Measurements from ENCODE around the gene GNB1. TPM values are rescaled to one million over a fixed set of nuclear protein-coding genes. Genes with fewer than 3 reads are reported as not detected.

GNB1 gene
- total and polyA plus RNA-seq, 10 of the 15 experiments (the other 5 are each of a cell fraction or from before 2014, with no cell fraction given) = 23.0 to 392 (median 93.9) TPM

DNA sequence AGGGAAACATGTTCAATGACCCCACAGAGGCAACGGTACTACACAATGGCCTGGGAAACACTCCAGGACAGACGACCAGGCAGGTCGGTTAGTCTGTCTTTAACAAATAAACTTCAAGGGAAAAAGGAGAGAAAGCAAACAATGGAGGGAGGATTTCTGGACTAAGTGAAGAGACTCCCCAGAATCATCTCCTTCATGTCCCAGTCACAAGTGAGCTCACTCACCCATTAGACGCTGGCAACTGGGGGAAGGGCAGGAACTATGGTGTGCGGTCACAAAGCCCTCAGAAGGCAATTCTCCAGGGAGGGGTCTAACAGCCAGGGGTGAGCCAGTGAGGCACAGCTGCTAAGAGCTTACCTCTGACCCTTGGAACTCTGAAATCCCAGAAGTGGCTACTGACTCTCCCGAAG is 57.0 kb downstream of the GNB1 start:
- ChIA-PET CTCF (interaction anchor here (0.7 to 1.3 kb wide), 2 partner anchors 27 to 54 kb away, joined by 3 to 5 read pairs; no protein-coding TSS in a partner anchor), POLR2A (interaction anchor here (0.9 to 1.0 kb wide), 2 partner anchors 27 to 55 kb away, joined by 4 to 5 read pairs; no protein-coding TSS in a partner anchor), SMC1A (ENCODE audit: uncharacterized antibody, unreplicated experiment) (interaction anchor here (0.8 to 2.0 kb wide), 5 partner anchors 9 to 54 kb away, joined by 4 to 10 read pairs (median 6); no protein-coding TSS in a partner anchor), RAD21 (ENCODE audit: unreplicated experiment) (interaction anchor here (1.1 kb wide), 1 partner anchor 8 kb away, joined by 3 read pairs; no protein-coding TSS in a partner anchor)
- peaks cover 11 to 22% of the 10 kb centered on the region in 2 experiments for H3K36me3 ChIP-seq (ENCODE audit: control insufficient read depth in 2 of 2, insufficient read depth in 2 of 2, low read length in 1 of 2)
- H3K4me2 ChIP-seq (ENCODE audit: control insufficient read depth, insufficient read depth) = peak overlapping the region; percentile 59
- H3K27me3 ChIP-seq (replicated peaks in 1 of 2; ENCODE audit: control insufficient read depth in 2 of 2, insufficient read depth in 2 of 2, low read length in 1 of 2) = no peaks in the 10 kb centered on the region
- peak; percentile 89 for ATAC-seq
- peaks cover 70% of the 10 kb centered on the region for H3K79me2 ChIP-seq (ENCODE audit: control insufficient read depth, insufficient read depth, low read length)
- DNase-seq (ENCODE audit: low read depth, low spot score) = peak; percentile 71
- peaks cover 44% of the 10 kb centered on the region for H3K4me1 ChIP-seq (ENCODE audit: control insufficient read depth, insufficient read depth, low read length)
- H2AFZ ChIP-seq (ENCODE audit: control insufficient read depth, low read depth, low read length) = no peak overlapping the region
- H3K27ac ChIP-seq (ENCODE audit: control insufficient read depth, insufficient read depth) = peak overlapping the region; percentile 61
- BruUV-seq (replicated peaks) = no TSS peak
- H3K9ac ChIP-seq (ENCODE audit: control insufficient read depth, insufficient read depth, low read length) = no peak overlapping the region
- intact Hi-C loops (cut with micrococcal nuclease; ENCODE audit: unreplicated experiment) (no loop called here), in situ Hi-C loops (cut with MboI) (no loop called here)
- 0 out of 2 replicates have a peak overlapping the region, but pooled peaks have one; percentile 12 for H3K4me3 ChIP-seq
- no peaks in the 10 kb centered on the region for H4K20me1 ChIP-seq (ENCODE audit: control insufficient read depth, insufficient read depth)
- no peaks in the 10 kb centered on the region for H3K9me3 ChIP-seq (replicated peaks; ENCODE audit: control insufficient read depth, insufficient read depth, low read length)
- WGBS (ENCODE audit: insufficient coverage, insufficient replicate concordance, low lambda C conversion rate, missing lambda C conversion rate) = under 1% methylated on average over 6 of the region's 6 CpGs
- FAIRE-seq = no peak
- TF ChIP-seq, protein P1, sequence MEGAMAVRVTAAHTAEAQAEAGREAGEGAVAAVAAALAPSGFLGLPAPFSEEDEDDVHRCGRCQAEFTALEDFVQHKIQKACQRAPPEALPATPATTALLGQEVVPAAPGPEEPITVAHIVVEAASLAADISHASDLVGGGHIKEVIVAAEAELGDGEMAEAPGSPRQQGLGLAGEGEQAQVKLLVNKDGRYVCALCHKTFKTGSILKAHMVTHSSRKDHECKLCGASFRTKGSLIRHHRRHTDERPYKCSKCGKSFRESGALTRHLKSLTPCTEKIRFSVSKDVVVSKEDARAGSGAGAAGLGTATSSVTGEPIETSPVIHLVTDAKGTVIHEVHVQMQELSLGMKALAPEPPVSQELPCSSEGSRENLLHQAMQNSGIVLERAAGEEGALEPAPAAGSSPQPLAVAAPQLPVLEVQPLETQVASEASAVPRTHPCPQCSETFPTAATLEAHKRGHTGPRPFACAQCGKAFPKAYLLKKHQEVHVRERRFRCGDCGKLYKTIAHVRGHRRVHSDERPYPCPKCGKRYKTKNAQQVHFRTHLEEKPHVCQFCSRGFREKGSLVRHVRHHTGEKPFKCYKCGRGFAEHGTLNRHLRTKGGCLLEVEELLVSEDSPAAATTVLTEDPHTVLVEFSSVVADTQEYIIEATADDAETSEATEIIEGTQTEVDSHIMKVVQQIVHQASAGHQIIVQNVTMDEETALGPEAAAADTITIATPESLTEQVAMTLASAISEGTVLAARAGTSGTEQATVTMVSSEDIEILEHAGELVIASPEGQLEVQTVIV (IDR thresholded peaks at IDR 0.05; ENCODE audit: borderline replicate concordance, partially characterized antibody) = no peak
- TF ChIP-seq NR2F1 (conservative IDR thresholded peaks at IDR 0.05) = peak; percentile 56
- TF ChIP-seq, protein P2, sequence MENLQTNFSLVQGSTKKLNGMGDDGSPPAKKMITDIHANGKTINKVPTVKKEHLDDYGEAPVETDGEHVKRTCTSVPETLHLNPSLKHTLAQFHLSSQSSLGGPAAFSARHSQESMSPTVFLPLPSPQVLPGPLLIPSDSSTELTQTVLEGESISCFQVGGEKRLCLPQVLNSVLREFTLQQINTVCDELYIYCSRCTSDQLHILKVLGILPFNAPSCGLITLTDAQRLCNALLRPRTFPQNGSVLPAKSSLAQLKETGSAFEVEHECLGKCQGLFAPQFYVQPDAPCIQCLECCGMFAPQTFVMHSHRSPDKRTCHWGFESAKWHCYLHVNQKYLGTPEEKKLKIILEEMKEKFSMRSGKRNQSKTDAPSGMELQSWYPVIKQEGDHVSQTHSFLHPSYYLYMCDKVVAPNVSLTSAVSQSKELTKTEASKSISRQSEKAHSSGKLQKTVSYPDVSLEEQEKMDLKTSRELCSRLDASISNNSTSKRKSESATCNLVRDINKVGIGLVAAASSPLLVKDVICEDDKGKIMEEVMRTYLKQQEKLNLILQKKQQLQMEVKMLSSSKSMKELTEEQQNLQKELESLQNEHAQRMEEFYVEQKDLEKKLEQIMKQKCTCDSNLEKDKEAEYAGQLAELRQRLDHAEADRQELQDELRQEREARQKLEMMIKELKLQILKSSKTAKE (IDR thresholded peaks at IDR 0.05; ENCODE audit: low read depth, poor library complexity, severe bottlenecking) = peak; percentile 34
- TF ChIP-seq, protein P3, sequence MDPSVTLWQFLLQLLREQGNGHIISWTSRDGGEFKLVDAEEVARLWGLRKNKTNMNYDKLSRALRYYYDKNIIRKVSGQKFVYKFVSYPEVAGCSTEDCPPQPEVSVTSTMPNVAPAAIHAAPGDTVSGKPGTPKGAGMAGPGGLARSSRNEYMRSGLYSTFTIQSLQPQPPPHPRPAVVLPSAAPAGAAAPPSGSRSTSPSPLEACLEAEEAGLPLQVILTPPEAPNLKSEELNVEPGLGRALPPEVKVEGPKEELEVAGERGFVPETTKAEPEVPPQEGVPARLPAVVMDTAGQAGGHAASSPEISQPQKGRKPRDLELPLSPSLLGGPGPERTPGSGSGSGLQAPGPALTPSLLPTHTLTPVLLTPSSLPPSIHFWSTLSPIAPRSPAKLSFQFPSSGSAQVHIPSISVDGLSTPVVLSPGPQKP (IDR thresholded peaks at IDR 0.05; ENCODE audit: low read depth, low read length) = no peak
- TF ChIP-seq SUZ12 (IDR thresholded peaks at IDR 0.05; ENCODE audit: unreplicated experiment) = no peak
- no peak for TF ChIP-seq NFYA (IDR thresholded peaks at IDR 0.05; ENCODE audit: borderline replicate concordance, low read depth, low read length)
- no peak for TF ChIP-seq SIN3A (IDR thresholded peaks at IDR 0.05; ENCODE audit: low read depth, low read length)
- TF ChIP-seq TCF7 (IDR thresholded peaks at IDR 0.05; ENCODE audit: borderline replicate concordance) = no peak
- TF ChIP-seq PAX5 (IDR thresholded peaks at IDR 0.05; ENCODE audit: borderline replicate concordance, low read depth, low read length) = peak; percentile 79; the same call in 1 of the 2 replicates
- TF ChIP-seq, protein P4, sequence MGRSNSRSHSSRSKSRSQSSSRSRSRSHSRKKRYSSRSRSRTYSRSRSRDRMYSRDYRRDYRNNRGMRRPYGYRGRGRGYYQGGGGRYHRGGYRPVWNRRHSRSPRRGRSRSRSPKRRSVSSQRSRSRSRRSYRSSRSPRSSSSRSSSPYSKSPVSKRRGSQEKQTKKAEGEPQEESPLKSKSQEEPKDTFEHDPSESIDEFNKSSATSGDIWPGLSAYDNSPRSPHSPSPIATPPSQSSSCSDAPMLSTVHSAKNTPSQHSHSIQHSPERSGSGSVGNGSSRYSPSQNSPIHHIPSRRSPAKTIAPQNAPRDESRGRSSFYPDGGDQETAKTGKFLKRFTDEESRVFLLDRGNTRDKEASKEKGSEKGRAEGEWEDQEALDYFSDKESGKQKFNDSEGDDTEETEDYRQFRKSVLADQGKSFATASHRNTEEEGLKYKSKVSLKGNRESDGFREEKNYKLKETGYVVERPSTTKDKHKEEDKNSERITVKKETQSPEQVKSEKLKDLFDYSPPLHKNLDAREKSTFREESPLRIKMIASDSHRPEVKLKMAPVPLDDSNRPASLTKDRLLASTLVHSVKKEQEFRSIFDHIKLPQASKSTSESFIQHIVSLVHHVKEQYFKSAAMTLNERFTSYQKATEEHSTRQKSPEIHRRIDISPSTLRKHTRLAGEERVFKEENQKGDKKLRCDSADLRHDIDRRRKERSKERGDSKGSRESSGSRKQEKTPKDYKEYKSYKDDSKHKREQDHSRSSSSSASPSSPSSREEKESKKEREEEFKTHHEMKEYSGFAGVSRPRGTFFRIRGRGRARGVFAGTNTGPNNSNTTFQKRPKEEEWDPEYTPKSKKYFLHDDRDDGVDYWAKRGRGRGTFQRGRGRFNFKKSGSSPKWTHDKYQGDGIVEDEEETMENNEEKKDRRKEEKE (IDR thresholded peaks at IDR 0.05) = no peak
- TF ChIP-seq SREBF2 (IDR thresholded peaks at IDR 0.05; ENCODE audit: low read length) = no peak
- TF ChIP-seq CHD2 (IDR thresholded peaks at IDR 0.05; ENCODE audit: borderline replicate concordance, low read depth, low read length) = peak; percentile 41; the same call in 1 of the 2 replicates
- TF ChIP-seq, protein P5, sequence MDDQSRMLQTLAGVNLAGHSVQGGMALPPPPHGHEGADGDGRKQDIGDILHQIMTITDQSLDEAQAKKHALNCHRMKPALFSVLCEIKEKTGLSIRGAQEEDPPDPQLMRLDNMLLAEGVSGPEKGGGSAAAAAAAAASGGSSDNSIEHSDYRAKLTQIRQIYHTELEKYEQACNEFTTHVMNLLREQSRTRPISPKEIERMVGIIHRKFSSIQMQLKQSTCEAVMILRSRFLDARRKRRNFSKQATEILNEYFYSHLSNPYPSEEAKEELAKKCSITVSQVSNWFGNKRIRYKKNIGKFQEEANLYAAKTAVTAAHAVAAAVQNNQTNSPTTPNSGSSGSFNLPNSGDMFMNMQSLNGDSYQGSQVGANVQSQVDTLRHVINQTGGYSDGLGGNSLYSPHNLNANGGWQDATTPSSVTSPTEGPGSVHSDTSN (IDR thresholded peaks at IDR 0.05; ENCODE audit: insufficient replicate concordance, low read depth, low read length) = no peak

Measured in GM12878 (cell line).